ENCODE results near the gene TACR3. TPM values are rescaled to one million over a fixed set of nuclear protein-coding genes. Genes with fewer than 3 reads are reported as not detected.

Gene TACR3
- total RNA-seq, 2 experiments from 2014 or later: not detected

- H3K4me1 ChIP-seq (ENCODE audit: insufficient read depth, low read length, poor library complexity, severe bottlenecking): no peaks in the 10 kb centered on the region
- no peaks in the 10 kb centered on the region for H4K20me1 ChIP-seq (ENCODE audit: insufficient read depth, low read length)
- intact Hi-C loops (cut with micrococcal nuclease; ENCODE audit: unreplicated experiment): no loop called here
- H3K27ac ChIP-seq (ENCODE audit: low read depth, low read length, poor library complexity, severe bottlenecking): no peak overlapping the region
- no peak for TF ChIP-seq EZH2phosphoT487 (IDR thresholded peaks at IDR 0.05; ENCODE audit: borderline replicate concordance, low read depth, low read length)
- TF ChIP-seq CTCF (conservative IDR thresholded peaks at IDR 0.05; ENCODE audit: low read length): no peak
- H3K36me3 ChIP-seq (ENCODE audit: insufficient read depth, low read length): no peaks in the 10 kb centered on the region
- H3K9me2 ChIP-seq (ENCODE audit: insufficient read depth, low read length): no peaks in the 10 kb centered on the region
- ChIA-PET POLR2A (interaction anchor here (0.6 to 1.0 kb wide), 4 partner anchors 8 to 255 kb away, joined by 3 to 4 read pairs (median 4); no protein-coding TSS in a partner anchor), CTCF (ENCODE audit: unreplicated experiment) (no interaction called here)
- H3K4me3 ChIP-seq (ENCODE audit: low read depth, low read length, poor library complexity, severe bottlenecking): no peak overlapping the region
- no peak overlapping the region for H3K4me2 ChIP-seq (ENCODE audit: low read length)
- H3K9me3 ChIP-seq (ENCODE audit: low read length): no peaks in the 10 kb centered on the region
- DNase-seq (ENCODE audit: low spot score): no peak
- no peak overlapping the region for H2AFZ ChIP-seq (ENCODE audit: low read length)
- BruUV-seq (replicated peaks): no TSS peak
- no peaks in the 10 kb centered on the region for H3K79me2 ChIP-seq (ENCODE audit: insufficient read depth, low read depth, low read length)
These were observed 55.2 kb downstream of the TACR3 start for GRCh38 chr4:103664436-103665075.

GRCh38 chr4:103648541-103648940 is 71.2 kb downstream of the TACR3 start:
- DNase-seq (ENCODE audit: low spot score): no peak
- ChIA-PET CTCF (ENCODE audit: unreplicated experiment) (no interaction called here), POLR2A (interaction anchor here (0.8 kb wide), 1 partner anchor 272 kb away, joined by 3 read pairs; no protein-coding TSS in a partner anchor)
- Histone ChIP-seq H4K20me1 (ENCODE audit: insufficient read depth, low read length) (no peaks in the 10 kb centered on the region), H3K79me2 (ENCODE audit: insufficient read depth, low read depth, low read length) (no peaks in the 10 kb centered on the region), H3K9me3 (ENCODE audit: low read length) (no peaks in the 10 kb centered on the region), H3K4me1 (ENCODE audit: insufficient read depth, low read length, poor library complexity, severe bottlenecking) (no peaks in the 10 kb centered on the region), H3K36me3 (ENCODE audit: insufficient read depth, low read length) (no peaks in the 10 kb centered on the region), H3K27ac (ENCODE audit: low read depth, low read length, poor library complexity, severe bottlenecking) (no peak overlapping the region), H3K4me3 (ENCODE audit: low read depth, low read length, poor library complexity, severe bottlenecking) (no peak overlapping the region), H3K4me2 (ENCODE audit: low read length) (no peak overlapping the region), H3K9me2 (ENCODE audit: insufficient read depth, low read length) (no peaks in the 10 kb centered on the region), H2AFZ (ENCODE audit: low read length) (no peak overlapping the region)
- TF ChIP-seq EZH2phosphoT487 (IDR thresholded peaks at IDR 0.05; ENCODE audit: borderline replicate concordance, low read depth, low read length) (no peak), CTCF (conservative IDR thresholded peaks at IDR 0.05; ENCODE audit: low read length) (no peak)
- intact Hi-C loops (cut with micrococcal nuclease; ENCODE audit: unreplicated experiment): no loop called here
- no TSS peak for BruUV-seq (replicated peaks)

- no peaks in the 10 kb centered on the region for H3K9me3 ChIP-seq (ENCODE audit: low read length)
- H3K36me3 ChIP-seq (ENCODE audit: insufficient read depth, low read length): no peaks in the 10 kb centered on the region
- DNase-seq (ENCODE audit: low spot score): no peak
- no peak overlapping the region for H3K4me2 ChIP-seq (ENCODE audit: low read length)
- H2AFZ ChIP-seq (ENCODE audit: low read length): no peak overlapping the region
- H3K79me2 ChIP-seq (ENCODE audit: insufficient read depth, low read depth, low read length): no peaks in the 10 kb centered on the region
- H3K4me1 ChIP-seq (ENCODE audit: insufficient read depth, low read length, poor library complexity, severe bottlenecking): no peaks in the 10 kb centered on the region
- CTCF ChIA-PET (ENCODE audit: unreplicated experiment): no interaction called here
- BruUV-seq (replicated peaks): no TSS peak
- TF ChIP-seq CTCF (conservative IDR thresholded peaks at IDR 0.05; ENCODE audit: low read length) (no peak), EZH2phosphoT487 (IDR thresholded peaks at IDR 0.05; ENCODE audit: borderline replicate concordance, low read depth, low read length) (no peak)
- H4K20me1 ChIP-seq (ENCODE audit: insufficient read depth, low read length): no peaks in the 10 kb centered on the region
- H3K27ac ChIP-seq (ENCODE audit: low read depth, low read length, poor library complexity, severe bottlenecking): no peak overlapping the region
- intact Hi-C loops (cut with micrococcal nuclease; ENCODE audit: unreplicated experiment): no loop called here
- POLR2A ChIA-PET: interaction anchor here (0.9 kb wide), 1 partner anchor 253 kb away, joined by 3 read pairs; no protein-coding TSS in a partner anchor
- no peaks in the 10 kb centered on the region for H3K9me2 ChIP-seq (ENCODE audit: insufficient read depth, low read length)
- H3K4me3 ChIP-seq (ENCODE audit: low read depth, low read length, poor library complexity, severe bottlenecking): no peak overlapping the region
These were observed 73.8 kb downstream of the TACR3 start for GRCh38 chr4:103645991-103646390.
